Measurements from ENCODE around the gene LRFN2.

LRFN2 gene

GRCh38 chr6:40587240-40588069, at the start of gene LRFN2:
TSS of gene LRFN2 (minus strand) at chr6:40587364.
- DNase-seq (ENCODE audit: low read depth), result peak; percentile 60

GRCh38 chr6:40634429-40634828, 47.3 kb upstream of the LRFN2 start:
- DNase-seq (ENCODE audit: low read depth), result no peak

- DNase-seq (ENCODE audit: low read depth), result no peak
These were observed 44.6 kb upstream of the LRFN2 start for GRCh38 chr6:40631744-40632143.

- no peak for DNase-seq (ENCODE audit: low read depth)
These were observed 43.3 kb upstream of the LRFN2 start for GRCh38 chr6:40630488-40630887.

- DNase-seq (ENCODE audit: low read depth), result no peak
These were observed 42.9 kb upstream of the LRFN2 start for GRCh38 chr6:40630051-40630450.

- no peak for DNase-seq (ENCODE audit: low read depth)
These were observed 42.3 kb upstream of the LRFN2 start for GRCh38 chr6:40629463-40629862.

GRCh38 chr6:40627316-40627715, 40.2 kb upstream of the LRFN2 start:
- no peak for DNase-seq (ENCODE audit: low read depth)

GRCh38 chr6:40626886-40627285, 39.7 kb upstream of the LRFN2 start:
- no peak for DNase-seq (ENCODE audit: low read depth)

- no peak for DNase-seq (ENCODE audit: low read depth)
These were observed 36.8 kb upstream of the LRFN2 start for GRCh38 chr6:40623932-40624331.

- no peak for DNase-seq (ENCODE audit: low read depth)
These were observed 36.0 kb upstream of the LRFN2 start for GRCh38 chr6:40623178-40623577.

- DNase-seq (ENCODE audit: low read depth), result no peak
These were observed 33.5 kb upstream of the LRFN2 start for GRCh38 chr6:40620574-40621240.

- no peak for DNase-seq (ENCODE audit: low read depth)
These were observed 27.5 kb upstream of the LRFN2 start for GRCh38 chr6:40614671-40615070.

- DNase-seq (ENCODE audit: low read depth), result no peak
These were observed 24.7 kb upstream of the LRFN2 start for GRCh38 chr6:40611912-40612311.

GRCh38 chr6:40611434-40611833, 24.3 kb upstream of the LRFN2 start:
- DNase-seq (ENCODE audit: low read depth), result no peak

- DNase-seq (ENCODE audit: low read depth), result no peak
These were observed 23.1 kb upstream of the LRFN2 start for GRCh38 chr6:40610229-40610628.

GRCh38 chr6:40606981-40607380, 19.8 kb upstream of the LRFN2 start:
- DNase-seq (ENCODE audit: low read depth), result no peak

- no peak for DNase-seq (ENCODE audit: low read depth)
These were observed 19.4 kb upstream of the LRFN2 start for GRCh38 chr6:40606526-40606925.

- no peak for DNase-seq (ENCODE audit: low read depth)
These were observed 16.9 kb upstream of the LRFN2 start for GRCh38 chr6:40604082-40604481.

GRCh38 chr6:40599555-40599954, 12.4 kb upstream of the LRFN2 start:
- DNase-seq (ENCODE audit: low read depth), result no peak

GRCh38 chr6:40598516-40598915, 11.4 kb upstream of the LRFN2 start:
- no peak for DNase-seq (ENCODE audit: low read depth)

GRCh38 chr6:40597301-40597700, 10.1 kb upstream of the LRFN2 start:
- no peak for DNase-seq (ENCODE audit: low read depth)

- no peak for DNase-seq (ENCODE audit: low read depth)
These were observed 1.3 kb upstream of the LRFN2 start for GRCh38 chr6:40588480-40588879.

- no peak for DNase-seq (ENCODE audit: low read depth)
These were observed 863 bp upstream of the LRFN2 start for GRCh38 chr6:40588070-40588384.
